Natural killer cell (primary cell): ENCODE data around the gene EGFLAM. TPM values are rescaled to one million over a fixed set of nuclear protein-coding genes. Genes with fewer than 3 reads are reported as not detected.

ENCODE experiments used
- ATAC-seq, 3 donors: fragments of 150-1000 bp in 2 of 3; fragments of 200-7000 bp in 1 of 3; cut with Tn5 transposase; 1 replicate in 1 of 3; 2 replicates in 2 of 3; pipeline ENCODE4 v1.10.0; 2021; ENCODE audit warnings: mild to moderate bottlenecking in 2 of 3, moderate library complexity in 2 of 3
- DNase-seq, 2 donors: peaks; one replicate each; pipeline versions ENCODE4 v3.0.0 to v3.0.0-alpha.2; 2013 to 2021; ENCODE audit warnings: mixed read lengths in 1 of 2
- H3K27ac ChIP-seq: one replicate; pipeline ENCODE4 v1.5.1; 2013; ENCODE audit warnings: mild to moderate bottlenecking, low read length
- H3K27me3 ChIP-seq: one replicate; pipeline ENCODE4 v1.6.1; 2013; ENCODE audit warnings: low read length; ENCODE audit not compliant: control insufficient read depth, insufficient read depth
- H3K36me3 ChIP-seq: one replicate; pipeline ENCODE4 v1.6.1; 2013; ENCODE audit warnings: low read length; ENCODE audit not compliant: control insufficient read depth, insufficient read depth
- H3K4me1 ChIP-seq: one replicate; pipeline ENCODE4 v1.6.1; 2013; ENCODE audit warnings: low read length; ENCODE audit not compliant: control insufficient read depth, insufficient read depth
- H3K4me3 ChIP-seq: one replicate; pipeline ENCODE4 v1.5.1; 2013; ENCODE audit warnings: low read length
- H3K9me3 ChIP-seq: one replicate; pipeline ENCODE4 v1.6.1; 2013; ENCODE audit warnings: low read length; ENCODE audit not compliant: control insufficient read depth, insufficient read depth
- H3K27ac Mint-ChIP-seq, 2 donors: one replicate each; pipeline ENCODE4 v1.8.0; 2022; ENCODE audit warnings: mild to moderate bottlenecking in 2 of 2, mixed read lengths in 2 of 2, moderate library complexity in 1 of 2
- H3K27me3 Mint-ChIP-seq, 2 donors: one replicate each; pipeline ENCODE4 v1.8.0; 2022; ENCODE audit warnings: low read depth in 2 of 2, mixed read lengths in 2 of 2
- H3K36me3 Mint-ChIP-seq: one replicate; pipeline ENCODE4 v1.8.0; 2022; ENCODE audit warnings: mixed read lengths
- H3K4me1 Mint-ChIP-seq, 2 donors: one replicate each; pipeline ENCODE4 v1.8.0; 2022; ENCODE audit warnings: mixed read lengths in 2 of 2
- H3K4me3 Mint-ChIP-seq: one replicate; pipeline ENCODE4 v1.8.0; 2022; ENCODE audit warnings: mild to moderate bottlenecking, moderate library complexity, mixed read lengths
- H3K9me3 Mint-ChIP-seq, 2 donors: one replicate each; pipeline ENCODE4 v1.8.0; 2022; ENCODE audit warnings: mixed read lengths in 2 of 2
- WGBS: methylation state at CpG from one replicate; pipeline ENCODE4 v1.1.7; 2013; ENCODE audit warnings: missing lambda C conversion rate; ENCODE audit not compliant: insufficient coverage; 5-methylcytosine and 5-hydroxymethylcytosine counted together
- intact Hi-C: fragments of 100-400 bp; cut with micrococcal nuclease; formaldehyde crosslinking; loops from one replicate; pipeline ENCODE4 v1.14.2; 2022
- total RNA-seq, 4 donors: library from RNA; stranded (reverse); fragments of 120-200 nt in 1 of 4; gene quantifications; one replicate each; pipeline versions ENCODE4 v1.2.3 to v1.2.4, GENCODE V29; 2013 to 2022
- TF ChIP-seq, protein P1 (sequence below): fragments of 200-600 bp; IDR thresholded peaks from one replicate; pipeline ENCODE4 v1.8.0; 2022; ENCODE audit warnings: antibody characterized with exemption

The EGFLAM gene
- total RNA-seq, 3 donors from 2014 or later (not counting 1 experiment from before 2014, with no cell fraction given) = not detected

GRCh38 chr5:38469707-38470267 lies 211.4 kb downstream of the EGFLAM start:
- intact Hi-C loops = no loop called here
- TF ChIP-seq, protein P1, sequence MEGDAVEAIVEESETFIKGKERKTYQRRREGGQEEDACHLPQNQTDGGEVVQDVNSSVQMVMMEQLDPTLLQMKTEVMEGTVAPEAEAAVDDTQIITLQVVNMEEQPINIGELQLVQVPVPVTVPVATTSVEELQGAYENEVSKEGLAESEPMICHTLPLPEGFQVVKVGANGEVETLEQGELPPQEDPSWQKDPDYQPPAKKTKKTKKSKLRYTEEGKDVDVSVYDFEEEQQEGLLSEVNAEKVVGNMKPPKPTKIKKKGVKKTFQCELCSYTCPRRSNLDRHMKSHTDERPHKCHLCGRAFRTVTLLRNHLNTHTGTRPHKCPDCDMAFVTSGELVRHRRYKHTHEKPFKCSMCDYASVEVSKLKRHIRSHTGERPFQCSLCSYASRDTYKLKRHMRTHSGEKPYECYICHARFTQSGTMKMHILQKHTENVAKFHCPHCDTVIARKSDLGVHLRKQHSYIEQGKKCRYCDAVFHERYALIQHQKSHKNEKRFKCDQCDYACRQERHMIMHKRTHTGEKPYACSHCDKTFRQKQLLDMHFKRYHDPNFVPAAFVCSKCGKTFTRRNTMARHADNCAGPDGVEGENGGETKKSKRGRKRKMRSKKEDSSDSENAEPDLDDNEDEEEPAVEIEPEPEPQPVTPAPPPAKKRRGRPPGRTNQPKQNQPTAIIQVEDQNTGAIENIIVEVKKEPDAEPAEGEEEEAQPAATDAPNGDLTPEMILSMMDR = no peak
- Mint-ChIP-seq H3K4me1 (no peaks in the 10 kb centered on the region), H3K36me3 (no peaks in the 10 kb centered on the region), H3K9me3 (no peaks in the 10 kb centered on the region), H3K27ac (no peak overlapping the region), H3K27me3 (peaks cover 28 to 44% of the 10 kb centered on the region in 2 donors), H3K4me3 (no peak overlapping the region)
- Histone ChIP-seq H3K36me3 (no peaks in the 10 kb centered on the region), H3K9me3 (no peaks in the 10 kb centered on the region), H3K4me1 (no peaks in the 10 kb centered on the region), H3K27ac (no peak overlapping the region), H3K27me3 (peaks cover 16% of the 10 kb centered on the region), H3K4me3 (no peak overlapping the region)
- DNase-seq = no peak
- ATAC-seq = no peak
- WGBS = 89% methylated on average over 10 of the region's 11 CpGs

DNA sequence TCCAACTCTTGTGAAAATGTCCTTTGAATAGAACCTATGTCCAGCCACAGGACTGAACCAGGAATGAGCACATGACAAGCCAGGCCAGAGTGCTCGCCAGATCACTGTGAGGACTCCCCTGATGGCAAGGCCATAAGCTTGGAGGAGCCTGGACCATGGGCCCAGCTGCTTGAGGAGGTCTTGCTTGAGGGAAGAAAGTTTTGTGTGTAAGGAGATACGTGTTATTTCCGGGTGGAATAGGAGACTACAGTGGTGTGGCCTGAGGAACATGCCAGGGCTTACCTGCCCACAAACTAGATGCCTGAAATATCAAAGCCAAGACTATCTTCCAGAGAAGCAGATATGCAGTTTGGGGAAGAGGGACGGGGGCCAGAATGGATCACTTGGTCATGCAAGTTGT lies 213.3 kb downstream of the EGFLAM start:
- 71% methylated on average over 4 of the region's 4 CpGs for WGBS
- H3K4me1 ChIP-seq = no peaks in the 10 kb centered on the region

GRCh38 chr5:38472541-38472940 lies 214.2 kb downstream of the EGFLAM start:
- DNase-seq (no peak), ATAC-seq (no peak)
- no peaks in the 10 kb centered on the region for H3K36me3 ChIP-seq
- Mint-ChIP-seq H3K36me3 (no peaks in the 10 kb centered on the region), H3K4me3 (no peak overlapping the region), H3K27ac (no peak overlapping the region), H3K9me3 (no peaks in the 10 kb centered on the region), H3K27me3 (peaks cover 32 to 63% of the 10 kb centered on the region in 2 donors), H3K4me1 (no peaks in the 10 kb centered on the region)
- intact Hi-C loops = no loop called here
- 90% methylated on average over 7 of the region's 7 CpGs for WGBS
- TF ChIP-seq, protein P1 = no peak
- H3K4me1 ChIP-seq = no peaks in the 10 kb centered on the region
- no peak overlapping the region for H3K27ac ChIP-seq
- peaks cover 35% of the 10 kb centered on the region for H3K27me3 ChIP-seq
- H3K9me3 ChIP-seq = no peaks in the 10 kb centered on the region
- no peak overlapping the region for H3K4me3 ChIP-seq

More for the DNA sequence above, 213.3 kb downstream of the EGFLAM start:
- intact Hi-C loops = no loop called here
- TF ChIP-seq, protein P1 = no peak
- Histone ChIP-seq H3K36me3 (no peaks in the 10 kb centered on the region), H3K9me3 (no peaks in the 10 kb centered on the region), H3K4me3 (no peak overlapping the region), H3K27ac (no peak overlapping the region), H3K27me3 (peaks cover 32% of the 10 kb centered on the region)
- Mint-ChIP-seq H3K9me3 (no peaks in the 10 kb centered on the region), H3K4me3 (no peak overlapping the region), H3K27me3 (peaks cover 29 to 55% of the 10 kb centered on the region in 2 donors), H3K27ac (no peak overlapping the region), H3K4me1 (no peaks in the 10 kb centered on the region), H3K36me3 (no peaks in the 10 kb centered on the region)
- no peak for DNase-seq
- no peak for ATAC-seq

DNA sequence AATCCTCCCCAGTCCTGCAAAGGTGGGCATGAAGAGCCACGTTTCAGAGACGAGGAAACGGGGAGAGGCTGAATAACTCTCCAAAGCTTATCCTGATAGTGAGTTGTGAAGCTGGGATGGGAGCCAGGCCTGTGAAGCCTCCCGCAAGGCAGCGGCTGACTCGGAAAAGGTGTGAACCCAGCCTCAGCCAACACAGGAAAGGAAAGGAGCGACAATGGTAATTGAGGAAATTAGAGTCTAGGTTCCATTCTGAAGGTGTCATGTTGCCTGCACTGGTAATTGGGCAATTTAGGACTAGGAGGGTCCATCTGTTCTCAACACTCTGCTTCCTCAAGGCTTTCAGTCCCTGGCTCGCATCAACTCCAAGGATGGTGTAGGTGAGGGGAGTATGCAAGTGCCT lies 214.6 kb downstream of the EGFLAM start:
- H3K36me3 Mint-ChIP-seq = no peaks in the 10 kb centered on the region
- intact Hi-C loops = no loop called here
- no peaks in the 10 kb centered on the region for H3K4me1 ChIP-seq
- H3K27ac Mint-ChIP-seq = no peak overlapping the region
- no peak overlapping the region for H3K4me3 ChIP-seq
- 43% methylated on average over 8 of the region's 8 CpGs for WGBS
- H3K27me3 ChIP-seq = peaks cover 34% of the 10 kb centered on the region
- no peaks in the 10 kb centered on the region for H3K4me1 Mint-ChIP-seq
- no peaks in the 10 kb centered on the region for H3K36me3 ChIP-seq
- H3K9me3 ChIP-seq = no peaks in the 10 kb centered on the region
- no peak for ATAC-seq
- no peak overlapping the region for H3K27ac ChIP-seq
- H3K27me3 Mint-ChIP-seq = peaks cover 32 to 67% of the 10 kb centered on the region in 2 donors
- no peak overlapping the region for H3K4me3 Mint-ChIP-seq
- H3K9me3 Mint-ChIP-seq = no peaks in the 10 kb centered on the region
- no peak for DNase-seq
- TF ChIP-seq, protein P1 = no peak
